ENCODE data around the gene ANKH.

GRCh38 chr5:14671414-14671813, 200.2 kb downstream of the ANKH start:
- TF ChIP-seq POLR2A (IDR thresholded peaks at IDR 0.05) = no peak
- TF ChIP-seq CTCF (IDR thresholded peaks at IDR 0.05) = no peak

All from prostate gland (tissue), 2 donors.